Kidney epithelial cell (primary cell): ENCODE results near the gene KIDINS220. TPM values are rescaled to one million over a fixed set of nuclear protein-coding genes. Genes with fewer than 3 reads are reported as not detected.

Source experiments
- DNase-seq: peaks from one replicate; pipeline ENCODE4 v3.0.0-alpha.2; 2010; ENCODE audit warnings: low read depth
- H3K27me3 ChIP-seq: 2 replicates; pipeline ENCODE4 v1.6.0; 2011; ENCODE audit warnings: low read length; ENCODE audit not compliant: control insufficient read depth, insufficient read depth
- H3K36me3 ChIP-seq: 2 replicates; pipeline ENCODE4 v1.5.1; 2011; ENCODE audit warnings: low read length; ENCODE audit not compliant: control insufficient read depth, insufficient read depth
- H3K4me3 ChIP-seq: 2 replicates; pipeline ENCODE4 v1.5.1; 2011; ENCODE audit warnings: low read depth, mild to moderate bottlenecking, control low read depth, low read length
- CTCF ChIP-seq: IDR thresholded peaks from 2 replicates; pipeline ENCODE4 v1.5.1; 2011; ENCODE audit warnings: mild to moderate bottlenecking, moderate library complexity, low read length, control low read depth, inconsistent platforms; ENCODE audit not compliant: insufficient read depth, poor library complexity, severe bottlenecking
- total RNA-seq: library from RNA; depleted of rRNA; stranded (reverse); fragments of >200 nt; gene quantifications from 2 replicates; pipeline ENCODE4 v1.2.3, GENCODE V29; 2015

The KIDINS220 gene
- total RNA-seq, 1 donor from 2014 or later: 49.1 TPM

- H3K36me3 ChIP-seq: peaks cover 2% of the 10 kb centered on the region
- no peak for TF ChIP-seq CTCF
- no peak overlapping the region for H3K4me3 ChIP-seq
- no peaks in the 10 kb centered on the region for H3K27me3 ChIP-seq
- no peak for DNase-seq
Observed at GRCh38 chr2:8806885-8807704, 30.3 kb downstream of the KIDINS220 start.

GRCh38 chr2:8805278-8806210, 31.9 kb downstream of the KIDINS220 start:
- Histone ChIP-seq H3K36me3 (peaks cover 2% of the 10 kb centered on the region), H3K4me3 (no peak overlapping the region), H3K27me3 (no peaks in the 10 kb centered on the region)
- DNase-seq: no peak
- no peak for TF ChIP-seq CTCF

- DNase-seq: peak; percentile 83
- Histone ChIP-seq H3K4me3 (no peak overlapping the region), H3K36me3 (peaks cover 1% of the 10 kb centered on the region), H3K27me3 (no peaks in the 10 kb centered on the region)
- TF ChIP-seq CTCF: peak; percentile 9
Observed at GRCh38 chr2:8803658-8804379, 33.6 kb downstream of the KIDINS220 start.

GRCh38 chr2:8802741-8803140, 34.7 kb downstream of the KIDINS220 start:
- H3K4me3 ChIP-seq: no peak overlapping the region
- DNase-seq: no peak
- H3K36me3 ChIP-seq: peaks cover 1% of the 10 kb centered on the region
- H3K27me3 ChIP-seq: no peaks in the 10 kb centered on the region
- TF ChIP-seq CTCF: no peak

GRCh38 chr2:8800821-8801220, 36.6 kb downstream of the KIDINS220 start:
- Histone ChIP-seq H3K4me3 (no peak overlapping the region), H3K36me3 (peaks cover 1% of the 10 kb centered on the region), H3K27me3 (no peaks in the 10 kb centered on the region)
- no peak for TF ChIP-seq CTCF
- DNase-seq: no peak
